Measurements from ENCODE around the gene PHKG2.

PHKG2 gene

DNA sequence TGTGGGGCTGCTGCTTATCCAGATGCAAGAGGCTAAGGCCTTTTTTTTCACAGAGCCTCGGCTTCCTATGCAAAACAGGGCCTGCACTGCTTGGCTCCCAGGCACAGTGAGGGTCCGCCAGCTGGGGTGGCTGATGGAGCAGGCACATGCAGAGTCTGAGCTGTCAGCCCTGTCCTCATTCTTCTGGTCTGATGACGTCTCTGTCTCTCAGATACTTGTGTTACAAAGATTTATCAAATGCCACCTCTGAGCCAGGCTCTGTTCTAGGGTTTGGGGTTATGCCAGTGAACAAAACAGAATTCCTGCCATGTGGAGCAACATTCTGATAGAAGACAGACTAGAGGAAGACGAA is 18.7 kb downstream of the PHKG2 start:
- DNase-seq (ENCODE audit: low read depth): no peak
- no peak overlapping the region for H3K4me3 ChIP-seq (ENCODE audit: low read depth, low read length)
- TF ChIP-seq, protein P1, sequence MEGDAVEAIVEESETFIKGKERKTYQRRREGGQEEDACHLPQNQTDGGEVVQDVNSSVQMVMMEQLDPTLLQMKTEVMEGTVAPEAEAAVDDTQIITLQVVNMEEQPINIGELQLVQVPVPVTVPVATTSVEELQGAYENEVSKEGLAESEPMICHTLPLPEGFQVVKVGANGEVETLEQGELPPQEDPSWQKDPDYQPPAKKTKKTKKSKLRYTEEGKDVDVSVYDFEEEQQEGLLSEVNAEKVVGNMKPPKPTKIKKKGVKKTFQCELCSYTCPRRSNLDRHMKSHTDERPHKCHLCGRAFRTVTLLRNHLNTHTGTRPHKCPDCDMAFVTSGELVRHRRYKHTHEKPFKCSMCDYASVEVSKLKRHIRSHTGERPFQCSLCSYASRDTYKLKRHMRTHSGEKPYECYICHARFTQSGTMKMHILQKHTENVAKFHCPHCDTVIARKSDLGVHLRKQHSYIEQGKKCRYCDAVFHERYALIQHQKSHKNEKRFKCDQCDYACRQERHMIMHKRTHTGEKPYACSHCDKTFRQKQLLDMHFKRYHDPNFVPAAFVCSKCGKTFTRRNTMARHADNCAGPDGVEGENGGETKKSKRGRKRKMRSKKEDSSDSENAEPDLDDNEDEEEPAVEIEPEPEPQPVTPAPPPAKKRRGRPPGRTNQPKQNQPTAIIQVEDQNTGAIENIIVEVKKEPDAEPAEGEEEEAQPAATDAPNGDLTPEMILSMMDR (IDR thresholded peaks at IDR 0.05; ENCODE audit: insufficient read depth, low read depth, low read length, missing control alignments): no peak

DNA sequence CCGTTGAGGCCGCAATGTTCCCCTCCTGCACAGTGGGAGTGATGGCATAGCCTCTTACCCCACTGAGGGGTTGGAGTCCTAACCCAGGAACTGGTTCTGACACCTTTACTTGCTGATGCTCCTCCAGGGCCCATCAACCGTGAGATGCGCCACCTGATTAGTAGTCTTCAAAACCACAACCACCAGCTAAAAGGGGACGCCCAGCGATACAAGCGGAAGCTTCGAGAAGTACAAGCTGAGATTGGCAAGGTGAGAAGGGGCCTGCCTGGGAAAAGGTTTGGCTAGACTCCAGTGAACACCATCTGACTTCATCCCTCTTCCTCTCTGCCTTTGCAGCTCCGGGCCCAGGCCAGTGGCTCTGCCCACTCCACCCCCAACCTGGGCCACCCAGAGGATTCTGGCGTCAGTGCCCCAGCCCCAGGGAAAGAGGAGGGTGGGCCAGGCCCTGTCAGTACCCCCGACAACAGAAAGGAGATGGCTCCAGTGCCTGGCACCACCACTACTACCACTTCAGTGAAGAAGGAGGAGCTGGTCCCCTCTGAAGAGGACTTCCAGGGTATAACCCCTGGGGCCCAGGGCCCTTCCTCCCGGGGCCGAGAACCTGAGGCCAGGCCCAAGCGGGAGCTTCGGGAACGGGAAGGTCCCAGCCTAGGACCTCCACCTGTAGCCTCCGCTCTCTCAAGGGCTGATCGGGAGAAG is 19.7 kb downstream of the PHKG2 start:
- no peak overlapping the region for H3K4me3 ChIP-seq (ENCODE audit: low read depth, low read length)
- peak; percentile 56 for DNase-seq (ENCODE audit: low read depth)
- TF ChIP-seq, protein P1 (IDR thresholded peaks at IDR 0.05; ENCODE audit: insufficient read depth, low read depth, low read length, missing control alignments): no peak

DNA sequence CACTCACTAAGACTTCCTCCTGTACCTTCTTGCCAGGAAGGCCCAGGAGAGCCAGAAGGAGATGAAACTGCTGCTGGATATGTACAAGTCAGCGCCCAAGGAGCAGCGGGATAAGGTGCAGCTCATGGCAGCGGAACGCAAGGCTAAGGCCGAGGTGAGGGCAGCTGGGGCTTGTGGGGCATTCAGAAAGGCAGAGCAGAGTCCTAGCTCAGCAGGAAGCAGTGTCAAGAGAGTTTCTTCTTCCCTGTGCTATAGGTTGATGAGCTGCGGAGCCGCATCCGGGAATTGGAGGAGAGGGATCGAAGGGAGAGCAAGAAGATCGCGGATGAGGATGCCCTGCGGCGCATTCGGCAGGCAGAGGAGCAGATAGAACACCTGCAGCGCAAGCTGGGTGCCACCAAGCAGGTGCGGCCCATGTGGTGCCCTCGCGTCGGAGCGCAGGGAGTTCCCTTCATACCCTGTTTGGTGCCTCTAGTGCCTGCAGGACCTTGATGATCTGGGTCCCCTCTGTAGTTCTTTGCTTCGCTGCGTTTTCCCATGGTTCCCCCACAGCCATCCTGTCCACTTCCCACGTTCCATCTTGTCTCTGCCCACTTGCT is 20.5 kb downstream of the PHKG2 start:
- TF ChIP-seq, protein P1 (IDR thresholded peaks at IDR 0.05; ENCODE audit: insufficient read depth, low read depth, low read length, missing control alignments): no peak
- no peak overlapping the region for H3K4me3 ChIP-seq (ENCODE audit: low read depth, low read length)
- DNase-seq (ENCODE audit: low read depth): no peak

DNA sequence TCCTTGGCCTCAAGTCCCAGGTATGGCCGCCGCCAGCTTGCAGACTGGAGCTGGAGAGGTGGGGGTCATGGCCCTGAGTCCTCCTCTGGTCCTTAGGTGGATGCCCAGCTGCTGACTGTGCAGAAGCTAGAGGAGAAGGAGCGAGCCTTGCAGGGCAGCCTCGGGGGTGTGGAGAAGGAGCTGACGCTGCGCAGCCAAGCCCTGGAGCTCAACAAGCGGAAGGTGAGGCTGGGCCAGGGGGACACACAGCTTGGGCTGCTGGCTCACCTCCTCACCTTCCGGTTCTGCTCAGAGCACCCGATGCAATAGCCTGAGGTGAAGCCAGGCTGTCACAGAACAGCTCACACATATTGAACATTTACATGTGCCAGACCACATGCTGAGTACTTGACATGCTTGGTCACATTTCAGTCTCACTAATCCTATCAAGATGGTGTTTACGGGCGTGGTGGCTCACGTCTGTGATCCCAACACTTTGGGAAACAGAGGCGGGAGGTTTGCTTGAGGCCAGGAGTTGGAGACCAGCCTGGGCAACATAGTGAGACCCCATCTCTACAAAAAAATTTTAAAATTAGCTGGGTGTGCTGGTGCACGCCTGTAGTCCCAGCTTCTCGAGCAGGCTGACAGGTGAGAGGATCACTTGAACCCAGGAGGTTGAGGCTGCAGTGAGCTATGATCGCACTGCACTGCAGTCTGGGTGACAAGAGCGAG is 21.3 kb downstream of the PHKG2 start:
- TF ChIP-seq, protein P1 (IDR thresholded peaks at IDR 0.05; ENCODE audit: insufficient read depth, low read depth, low read length, missing control alignments): no peak
- peak; percentile 35 for DNase-seq (ENCODE audit: low read depth)
- H3K4me3 ChIP-seq (ENCODE audit: low read depth, low read length): no peak overlapping the region

DNA sequence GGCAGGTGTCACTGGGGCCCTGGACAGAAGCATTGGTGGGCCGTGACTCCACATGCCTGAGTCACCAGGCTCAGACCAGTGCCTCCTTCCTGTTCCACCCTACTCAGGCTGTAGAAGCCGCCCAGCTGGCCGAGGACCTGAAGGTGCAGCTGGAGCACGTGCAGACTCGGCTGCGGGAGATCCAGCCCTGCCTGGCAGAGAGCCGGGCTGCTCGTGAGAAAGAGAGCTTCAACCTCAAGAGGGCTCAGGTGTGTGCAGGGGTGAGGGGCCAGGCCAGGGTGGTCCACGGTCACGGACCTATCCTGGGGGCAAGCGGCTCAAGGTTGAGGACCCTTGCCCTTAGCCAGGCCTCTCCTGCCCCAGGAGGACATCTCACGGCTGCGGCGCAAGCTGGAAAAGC is 23.5 kb downstream of the PHKG2 start:
- H3K4me3 ChIP-seq (ENCODE audit: low read depth, low read length): no peak overlapping the region
- TF ChIP-seq, protein P1 (IDR thresholded peaks at IDR 0.05; ENCODE audit: insufficient read depth, low read depth, low read length, missing control alignments): no peak
- DNase-seq (ENCODE audit: low read depth): no peak

DNA sequence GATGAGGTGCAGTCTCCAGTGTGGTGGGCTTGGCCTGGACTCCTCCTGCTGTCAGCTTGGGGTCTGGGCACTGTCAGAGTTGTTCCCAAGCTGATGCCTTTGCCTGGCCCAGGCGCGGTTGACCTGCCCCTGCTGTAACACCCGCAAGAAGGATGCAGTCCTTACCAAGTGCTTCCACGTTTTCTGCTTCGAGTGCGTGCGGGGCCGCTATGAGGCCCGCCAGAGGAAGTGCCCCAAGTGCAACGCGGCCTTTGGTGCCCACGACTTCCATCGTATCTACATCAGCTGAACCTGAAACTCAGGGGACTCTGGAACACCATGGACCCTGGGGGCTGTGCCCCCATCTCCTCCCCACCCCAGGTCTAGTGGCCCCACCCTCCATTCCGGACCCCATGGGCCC is 25.6 kb downstream of the PHKG2 start:
- no peak overlapping the region for H3K4me3 ChIP-seq (ENCODE audit: low read depth, low read length)
- TF ChIP-seq, protein P1 (IDR thresholded peaks at IDR 0.05; ENCODE audit: insufficient read depth, low read depth, low read length, missing control alignments): no peak
- DNase-seq (ENCODE audit: low read depth): peak; percentile 1
